GM19035 (cell line): ENCODE measurements around the gene AKIRIN2.

ENCODE experiments used
- ATAC-seq: cut with Tn5 transposase; IDR thresholded peaks from one replicate; pipeline ENCODE4 v1.9.1; 2021; ENCODE audit not compliant: unreplicated experiment

Gene AKIRIN2

GRCh38 chr6:87701676-87702588, at the start of gene AKIRIN2:
TSS of gene AKIRIN2 (minus strand) at chr6:87702233. CDS start at chr6:87701684, 549 bp downstream.
- peak; percentile 68 for ATAC-seq

- ATAC-seq, result no peak
These were observed 45.6 kb upstream of the AKIRIN2 start for GRCh38 chr6:87747646-87748045.

GRCh38 chr6:87745966-87746721, 44.1 kb upstream of the AKIRIN2 start:
- no peak for ATAC-seq

- no peak for ATAC-seq
These were observed 41.4 kb upstream of the AKIRIN2 start for GRCh38 chr6:87743454-87743853.

- ATAC-seq, result no peak
These were observed 40.1 kb upstream of the AKIRIN2 start for GRCh38 chr6:87742106-87742505.

- no peak for ATAC-seq
These were observed 39.1 kb upstream of the AKIRIN2 start for GRCh38 chr6:87741001-87741650.

- no peak for ATAC-seq
These were observed 36.7 kb upstream of the AKIRIN2 start for GRCh38 chr6:87738744-87739143.

GRCh38 chr6:87738000-87738399, 36.0 kb upstream of the AKIRIN2 start:
- ATAC-seq, result no peak

GRCh38 chr6:87736809-87737540, 34.9 kb upstream of the AKIRIN2 start:
- ATAC-seq, result no peak

GRCh38 chr6:87731818-87732661, 30.0 kb upstream of the AKIRIN2 start:
- ATAC-seq, result peak; percentile 74

- ATAC-seq, result no peak
These were observed 29.0 kb upstream of the AKIRIN2 start for GRCh38 chr6:87731080-87731479.

- no peak for ATAC-seq
These were observed 28.1 kb upstream of the AKIRIN2 start for GRCh38 chr6:87729965-87730719.

- ATAC-seq, result no peak
These were observed 26.7 kb upstream of the AKIRIN2 start for GRCh38 chr6:87728706-87729105.

GRCh38 chr6:87724983-87725811, 23.2 kb upstream of the AKIRIN2 start:
- ATAC-seq, result peak; percentile 87

- peak; percentile 40 for ATAC-seq
These were observed 21.4 kb upstream of the AKIRIN2 start for GRCh38 chr6:87723170-87724078.

GRCh38 chr6:87722540-87723169, 20.6 kb upstream of the AKIRIN2 start:
- ATAC-seq, result no peak

- ATAC-seq, result no peak
These were observed 19.3 kb upstream of the AKIRIN2 start for GRCh38 chr6:87721311-87721710.
